ENCODE measurements around the gene NCKAP5. TPM values are rescaled to one million over a fixed set of nuclear protein-coding genes. Genes with fewer than 3 reads are reported as not detected.

NCKAP5 gene
- total and polyA plus RNA-seq, 2 donors (not counting 1 experiment from before 2014, with no cell fraction given) = not detected

DNA sequence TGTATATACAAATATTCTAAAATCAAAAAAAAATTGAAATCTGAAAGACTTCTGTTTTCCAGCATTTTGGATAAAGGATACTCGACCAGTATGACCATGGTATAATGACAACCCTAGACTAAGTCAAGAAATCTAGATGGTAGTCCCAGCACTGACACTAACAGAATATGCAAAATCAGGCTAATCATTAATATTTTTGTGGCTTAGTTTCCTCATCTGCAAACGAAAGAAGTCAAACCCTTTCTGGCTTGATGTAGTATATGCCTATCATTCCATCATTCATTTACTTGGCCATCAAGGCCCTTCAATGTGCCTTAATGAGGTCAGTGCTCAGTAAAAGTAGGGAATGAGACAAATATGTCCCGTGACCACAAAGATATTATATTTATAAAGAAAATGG, 83.5 kb downstream of the NCKAP5 start:
- peaks cover 0 to 3% (median 0%) of the 10 kb centered on the region in 3 donors for H3K9me3 ChIP-seq (ENCODE audit: control extremely low read depth in 1 of 3, control insufficient read depth in 2 of 3, insufficient read depth in 1 of 3, low read length in 2 of 3)
- no CpG with 5 or more reads among the region's 3 CpGs for WGBS (ENCODE audit: insufficient coverage)
- no peaks in the 10 kb centered on the region for H3K36me3 ChIP-seq (replicated peaks in 1 of 2; ENCODE audit: control extremely low read depth in 1 of 2, control insufficient read depth in 1 of 2, extremely low read depth in 1 of 2, insufficient read depth in 2 of 2, low read length in 1 of 2)
- TF ChIP-seq CTCF (IDR thresholded peaks at IDR 0.05) (no peak), EZH2 (IDR thresholded peaks at IDR 0.05; ENCODE audit: borderline replicate concordance, insufficient read depth, low read depth, low read length, poor library complexity, severe bottlenecking) (no peak)
- no peak overlapping the region for H2AFZ ChIP-seq (ENCODE audit: insufficient read depth, low read depth, low read length, poor library complexity, severe bottlenecking)
- Mint-ChIP-seq H3K27me3 (peaks cover 24% of the 10 kb centered on the region), H3K4me1 (no peaks in the 10 kb centered on the region), H3K9me3 (ENCODE audit: insufficient read depth) (no peaks in the 10 kb centered on the region), H3K27ac (no peak overlapping the region), H3K4me3 (no peak overlapping the region)
- no peaks in the 10 kb centered on the region for H3K27me3 ChIP-seq (replicated peaks in 1 of 4; ENCODE audit: control extremely low read depth in 1 of 4, control insufficient read depth in 3 of 4, insufficient read depth in 4 of 4, low read length in 3 of 4)
- H3K4me1 ChIP-seq (ENCODE audit: control insufficient read depth in 2 of 2, insufficient read depth in 2 of 2, low read length in 2 of 2) = no peaks in the 10 kb centered on the region
- no peak overlapping the region for H3K4me2 ChIP-seq (replicated peaks; ENCODE audit: low read depth, low read length, poor library complexity, severe bottlenecking)
- intact Hi-C loops (cut with micrococcal nuclease) = no loop called here
- no peak overlapping the region for H3K9ac ChIP-seq (ENCODE audit: low read length)
- no peaks in the 10 kb centered on the region for H3K79me2 ChIP-seq (ENCODE audit: control insufficient read depth, insufficient read depth, low read length)
- no peaks in the 10 kb centered on the region for H4K20me1 ChIP-seq (ENCODE audit: control insufficient read depth, insufficient read depth, low read length, poor library complexity, severe bottlenecking)
- DNase-seq (no peak), ATAC-seq (ENCODE audit: low read depth) (no peak)
- ChIA-PET POLR2A (no interaction called here), CTCF (no interaction called here)
- no peak overlapping the region for H3K4me3 ChIP-seq (ENCODE audit: control extremely low read depth in 1 of 5, extremely low read depth in 1 of 5, insufficient read depth in 1 of 5, low read depth in 2 of 5, low read length in 4 of 5)
- H3K27ac ChIP-seq (ENCODE audit: low read length in 2 of 2) = no peak overlapping the region

DNA sequence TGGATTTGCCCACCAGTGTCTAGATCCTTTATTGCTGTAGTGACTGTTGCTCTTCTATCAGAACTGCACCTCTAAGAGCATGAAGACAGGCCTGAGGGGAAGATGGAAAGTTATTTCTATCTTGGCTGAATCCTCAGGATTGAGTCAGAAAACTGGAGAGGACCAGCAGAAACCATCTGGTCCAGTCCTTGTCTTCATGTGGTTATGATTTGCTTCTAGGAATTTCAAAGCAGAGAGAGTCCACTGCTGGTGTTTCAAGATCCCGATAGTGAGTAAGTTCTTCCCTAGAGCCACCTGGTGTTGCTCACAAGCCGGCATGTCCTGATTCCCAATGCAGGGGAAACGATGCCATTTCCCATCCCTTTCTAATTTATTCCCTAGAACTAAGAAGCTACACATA, 84.2 kb downstream of the NCKAP5 start:
- no peaks in the 10 kb centered on the region for H3K9me3 Mint-ChIP-seq (ENCODE audit: insufficient read depth)
- TF ChIP-seq CTCF (IDR thresholded peaks at IDR 0.05) = no peak
- TF ChIP-seq EZH2 (IDR thresholded peaks at IDR 0.05; ENCODE audit: borderline replicate concordance, insufficient read depth, low read depth, low read length, poor library complexity, severe bottlenecking) = no peak
- no peaks in the 10 kb centered on the region for H3K36me3 ChIP-seq (replicated peaks in 1 of 2; ENCODE audit: control extremely low read depth in 1 of 2, control insufficient read depth in 1 of 2, extremely low read depth in 1 of 2, insufficient read depth in 2 of 2, low read length in 1 of 2)
- no peak for ATAC-seq (ENCODE audit: low read depth)
- intact Hi-C loops (cut with micrococcal nuclease) = no loop called here
- ChIA-PET CTCF (no interaction called here), POLR2A (no interaction called here)
- no peak overlapping the region for H2AFZ ChIP-seq (ENCODE audit: insufficient read depth, low read depth, low read length, poor library complexity, severe bottlenecking)
- H3K27me3 Mint-ChIP-seq = peaks cover 24% of the 10 kb centered on the region
- no peak overlapping the region for H3K9ac ChIP-seq (ENCODE audit: low read length)
- no peak for DNase-seq
- no peak overlapping the region for H3K27ac ChIP-seq (ENCODE audit: low read length in 2 of 2)
- H3K27ac Mint-ChIP-seq = no peak overlapping the region
- H3K4me3 ChIP-seq (ENCODE audit: control extremely low read depth in 1 of 5, extremely low read depth in 1 of 5, insufficient read depth in 1 of 5, low read depth in 2 of 5, low read length in 4 of 5) = no peak overlapping the region
- peaks cover 0 to 3% (median 0%) of the 10 kb centered on the region in 3 donors for H3K9me3 ChIP-seq (ENCODE audit: control extremely low read depth in 1 of 3, control insufficient read depth in 2 of 3, insufficient read depth in 1 of 3, low read length in 2 of 3)
- no peaks in the 10 kb centered on the region for H3K4me1 ChIP-seq (ENCODE audit: control insufficient read depth in 2 of 2, insufficient read depth in 2 of 2, low read length in 2 of 2)
- no peaks in the 10 kb centered on the region for H3K27me3 ChIP-seq (replicated peaks in 1 of 4; ENCODE audit: control extremely low read depth in 1 of 4, control insufficient read depth in 3 of 4, insufficient read depth in 4 of 4, low read length in 3 of 4)
- no peaks in the 10 kb centered on the region for H3K4me1 Mint-ChIP-seq
- WGBS (ENCODE audit: insufficient coverage) = 93% methylated on average over 2 of the region's 3 CpGs
- no peaks in the 10 kb centered on the region for H3K79me2 ChIP-seq (ENCODE audit: control insufficient read depth, insufficient read depth, low read length)
- no peaks in the 10 kb centered on the region for H4K20me1 ChIP-seq (ENCODE audit: control insufficient read depth, insufficient read depth, low read length, poor library complexity, severe bottlenecking)
- no peak overlapping the region for H3K4me2 ChIP-seq (replicated peaks; ENCODE audit: low read depth, low read length, poor library complexity, severe bottlenecking)
- H3K4me3 Mint-ChIP-seq = no peak overlapping the region
